Naive thymus-derived CD8-positive, alpha-beta T cell (primary cell): ENCODE data around the gene RNF213. TPM values are rescaled to one million over a fixed set of nuclear protein-coding genes. Genes with fewer than 3 reads are reported as not detected.

ENCODE experiments used
- ATAC-seq, 2 donors: fragments of 150-1000 bp; cut with Tn5 transposase in 1 of 2; sonication (Bioruptor Pico), chemical (Tn5 transposase) in 1 of 2; 1 replicate in 1 of 2; 2 replicates in 1 of 2; pipeline ENCODE4 v1.10.0; 2021; ENCODE audit warnings: mild to moderate bottlenecking in 2 of 2, moderate library complexity in 2 of 2
- POLR2A ChIA-PET: fragments of 350-600 bp; sonication (Branson Sonifier 250); formaldehyde crosslinking; loops from one replicate; lab custom pipeline; 2021; ENCODE audit warnings: antibody characterized with exemption; lab: Charles Lee
- DNase-seq, 10 donors: peaks; one replicate each; pipeline versions ENCODE4 v3.0.0 to v3.0.0-alpha.2; 2020 to 2022
- H3K27ac Mint-ChIP-seq, 10 donors: one replicate each; pipeline ENCODE4 v1.8.0; 2020 to 2022; ENCODE audit warnings: mild to moderate bottlenecking in 10 of 10, mixed read lengths in 10 of 10, moderate library complexity in 4 of 10, inconsistent platforms in 1 of 10
- H3K27me3 Mint-ChIP-seq, 5 donors: one replicate each; pipeline ENCODE4 v1.8.0; 2021 to 2022; ENCODE audit warnings: mixed read lengths in 5 of 5
- H3K36me3 Mint-ChIP-seq, 3 donors: one replicate each; pipeline ENCODE4 v1.8.0; 2020 to 2022; ENCODE audit warnings: mixed read lengths in 3 of 3, mild to moderate bottlenecking in 2 of 3, inconsistent platforms in 1 of 3
- H3K4me1 Mint-ChIP-seq, 4 donors: one replicate each; pipeline ENCODE4 v1.8.0; 2021 to 2022; ENCODE audit warnings: mixed read lengths in 4 of 4
- H3K4me3 Mint-ChIP-seq, 10 donors: one replicate each; pipeline ENCODE4 v1.8.0; 2020 to 2022; ENCODE audit warnings: mild to moderate bottlenecking in 10 of 10, mixed read lengths in 10 of 10, moderate library complexity in 6 of 10, inconsistent platforms in 1 of 10
- H3K9me3 Mint-ChIP-seq, 9 donors: one replicate each; pipeline ENCODE4 v1.8.0; 2020 to 2022; ENCODE audit warnings: mixed read lengths in 9 of 9, mild to moderate bottlenecking in 3 of 9, inconsistent platforms in 1 of 9, moderate library complexity in 1 of 9
- polyA plus RNA-seq, 3 donors: library from polyadenylated mRNA; unstranded; fragments of 300-500 nt; fragmentation: Illumina TruSeq; gene quantifications; one replicate each; pipeline ENCODE4 v1.2.3, GENCODE V29; 2021
- total RNA-seq, 8 experiments: library from RNA in 2 of 8; stranded (reverse) in 2 of 8; gene quantifications; one replicate each; pipeline ENCODE4 v1.2.3 and lab custom pipeline; 2021 to 2026

The RNF213 gene
- total and polyA plus RNA-seq, 5 experiments from 2014 or later, result 27.1 to 328 (median 52.2) TPM

GRCh38 chr17:80433916-80434666, 173.4 kb downstream of the RNF213 start:
- H3K27me3 Mint-ChIP-seq, result no peaks in the 10 kb centered on the region
- H3K4me1 Mint-ChIP-seq, result peaks cover 0 to 1% (median under 1%) of the 10 kb centered on the region in 4 donors
- ATAC-seq, result no peak
- POLR2A ChIA-PET, result interaction anchor here (0.7 kb wide), 1 partner anchor 188 kb away, joined by 3 read pairs; no protein-coding TSS in a partner anchor
- H3K9me3 Mint-ChIP-seq, result no peaks in the 10 kb centered on the region
- no peak overlapping the region for H3K4me3 Mint-ChIP-seq
- no peaks in the 10 kb centered on the region for H3K36me3 Mint-ChIP-seq
- no peak for DNase-seq
- peak overlapping the region in 1 of 10 donors; percentile 65 for H3K27ac Mint-ChIP-seq

GRCh38 chr17:80437532-80437931, 176.9 kb downstream of the RNF213 start:
- no peaks in the 10 kb centered on the region for H3K9me3 Mint-ChIP-seq
- no peaks in the 10 kb centered on the region for H3K36me3 Mint-ChIP-seq
- no peak for ATAC-seq
- H3K27ac Mint-ChIP-seq, result no peak overlapping the region
- DNase-seq, result no peak
- peaks cover 0 to 6% (median 0%) of the 10 kb centered on the region in 4 donors for H3K4me1 Mint-ChIP-seq
- POLR2A ChIA-PET, result no interaction called here
- H3K27me3 Mint-ChIP-seq, result peaks cover 0 to 12% (median 3%) of the 10 kb centered on the region in 5 donors
- no peak overlapping the region for H3K4me3 Mint-ChIP-seq

DNA sequence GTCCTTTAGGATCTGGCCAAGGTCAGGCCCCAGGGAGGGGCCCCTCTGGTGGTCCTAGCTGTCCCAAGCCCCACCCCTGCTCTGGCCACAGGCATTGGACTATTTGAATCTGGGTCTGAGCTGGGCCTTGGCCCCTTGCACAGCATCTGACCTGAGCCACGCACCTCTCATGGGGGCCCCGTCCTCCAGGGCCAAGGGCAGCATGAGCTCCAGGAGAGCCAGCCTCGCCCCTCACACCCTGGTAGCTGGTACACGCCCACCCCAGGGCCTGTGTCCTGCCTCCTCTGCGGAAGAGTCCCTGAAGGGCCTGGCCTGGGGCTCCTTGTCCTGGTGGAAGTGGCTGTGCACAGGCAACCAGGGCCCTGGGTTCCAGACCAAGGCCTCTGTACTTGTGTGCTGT, 178.2 kb downstream of the RNF213 start:
- no peak overlapping the region for H3K27ac Mint-ChIP-seq
- DNase-seq (no peak), ATAC-seq (no peak)
- H3K4me3 Mint-ChIP-seq, result no peak overlapping the region
- peaks cover 2 to 25% (median 3%) of the 10 kb centered on the region in 5 donors for H3K27me3 Mint-ChIP-seq
- no peaks in the 10 kb centered on the region for H3K9me3 Mint-ChIP-seq
- peaks cover 0 to 6% (median 0%) of the 10 kb centered on the region in 4 donors for H3K4me1 Mint-ChIP-seq
- no peaks in the 10 kb centered on the region for H3K36me3 Mint-ChIP-seq
- POLR2A ChIA-PET, result no interaction called here

GRCh38 chr17:80439499-80439898, 178.8 kb downstream of the RNF213 start:
- no peak for ATAC-seq
- Mint-ChIP-seq H3K9me3 (no peaks in the 10 kb centered on the region), H3K4me3 (no peak overlapping the region), H3K4me1 (peaks cover 0 to 5% (median 0%) of the 10 kb centered on the region in 4 donors), H3K27me3 (peaks cover 2 to 25% (median 3%) of the 10 kb centered on the region in 5 donors), H3K27ac (no peak overlapping the region), H3K36me3 (no peaks in the 10 kb centered on the region)
- no peak for DNase-seq
- POLR2A ChIA-PET, result no interaction called here

- peak; percentile 61 to 91 for ATAC-seq
- peak overlapping the region in 1 of 10 donors; percentile 24 for H3K4me3 Mint-ChIP-seq
- no peak overlapping the region for H3K27ac Mint-ChIP-seq
- H3K4me1 Mint-ChIP-seq, result peaks cover 0 to 5% (median 0%) of the 10 kb centered on the region in 4 donors
- H3K36me3 Mint-ChIP-seq, result no peaks in the 10 kb centered on the region
- peak; percentile 10 to 80 (median 51) for DNase-seq
- no peaks in the 10 kb centered on the region for H3K9me3 Mint-ChIP-seq
- POLR2A ChIA-PET, result interaction anchor here (3.4 kb wide), 1 partner anchor 14 kb away, joined by 13 read pairs; no protein-coding TSS in a partner anchor
- peaks cover 2 to 25% (median 3%) of the 10 kb centered on the region in 5 donors for H3K27me3 Mint-ChIP-seq
Observed at GRCh38 chr17:80441133-80441578, 180.5 kb downstream of the RNF213 start.

GRCh38 chr17:80441598-80442322, 181.1 kb downstream of the RNF213 start:
- POLR2A ChIA-PET, result interaction anchor here (3.4 kb wide), 1 partner anchor 13 kb away, joined by 13 read pairs; no protein-coding TSS in a partner anchor
- no peak overlapping the region for H3K27ac Mint-ChIP-seq
- H3K27me3 Mint-ChIP-seq, result peaks cover 2 to 25% (median 3%) of the 10 kb centered on the region in 5 donors
- H3K4me1 Mint-ChIP-seq, result peaks cover 0 to 5% (median 0%) of the 10 kb centered on the region in 4 donors
- H3K9me3 Mint-ChIP-seq, result no peaks in the 10 kb centered on the region
- ATAC-seq (no peak), DNase-seq (no peak)
- no peak overlapping the region for H3K4me3 Mint-ChIP-seq
- no peaks in the 10 kb centered on the region for H3K36me3 Mint-ChIP-seq

GRCh38 chr17:80442323-80442659, 181.6 kb downstream of the RNF213 start:
- ATAC-seq (no peak), DNase-seq (no peak)
- Mint-ChIP-seq H3K9me3 (no peaks in the 10 kb centered on the region), H3K36me3 (no peaks in the 10 kb centered on the region), H3K27me3 (peaks cover 2 to 25% (median 3%) of the 10 kb centered on the region in 5 donors), H3K4me3 (no peak overlapping the region), H3K4me1 (peaks cover 0 to 5% (median 0%) of the 10 kb centered on the region in 4 donors), H3K27ac (no peak overlapping the region)
- POLR2A ChIA-PET, result interaction anchor here (3.4 kb wide), 1 partner anchor 12 kb away, joined by 13 read pairs; no protein-coding TSS in a partner anchor

DNA sequence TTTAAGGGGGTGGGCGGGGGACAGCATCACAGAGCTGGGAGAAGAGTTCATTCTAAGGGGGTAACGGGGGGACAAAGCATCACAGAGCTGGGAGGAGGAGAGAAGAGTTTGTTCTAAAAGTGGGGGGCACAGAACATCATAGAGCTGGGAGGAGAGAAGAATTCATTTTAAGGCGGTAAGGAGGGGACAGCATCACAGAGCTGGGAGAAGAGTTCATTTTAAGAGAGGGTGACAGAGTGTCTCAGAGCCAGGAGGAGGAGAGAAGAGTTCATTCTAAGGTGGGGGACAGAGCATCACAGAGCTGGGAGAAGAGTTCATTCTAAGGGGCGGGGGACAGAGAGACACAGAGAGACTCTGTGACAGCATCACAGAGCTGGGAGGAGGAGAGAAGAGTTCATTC, 182.1 kb downstream of the RNF213 start:
- Mint-ChIP-seq H3K4me3 (no peak overlapping the region), H3K9me3 (no peaks in the 10 kb centered on the region), H3K27ac (no peak overlapping the region), H3K36me3 (no peaks in the 10 kb centered on the region), H3K27me3 (peaks cover 2 to 25% (median 3%) of the 10 kb centered on the region in 5 donors), H3K4me1 (peaks cover 0 to 5% (median 0%) of the 10 kb centered on the region in 4 donors)
- DNase-seq (no peak), ATAC-seq (no peak)
- POLR2A ChIA-PET, result interaction anchor here (0.6 to 3.4 kb wide), 2 partner anchors 11 to 12 kb away, joined by 3 to 13 read pairs; no protein-coding TSS in a partner anchor

DNA sequence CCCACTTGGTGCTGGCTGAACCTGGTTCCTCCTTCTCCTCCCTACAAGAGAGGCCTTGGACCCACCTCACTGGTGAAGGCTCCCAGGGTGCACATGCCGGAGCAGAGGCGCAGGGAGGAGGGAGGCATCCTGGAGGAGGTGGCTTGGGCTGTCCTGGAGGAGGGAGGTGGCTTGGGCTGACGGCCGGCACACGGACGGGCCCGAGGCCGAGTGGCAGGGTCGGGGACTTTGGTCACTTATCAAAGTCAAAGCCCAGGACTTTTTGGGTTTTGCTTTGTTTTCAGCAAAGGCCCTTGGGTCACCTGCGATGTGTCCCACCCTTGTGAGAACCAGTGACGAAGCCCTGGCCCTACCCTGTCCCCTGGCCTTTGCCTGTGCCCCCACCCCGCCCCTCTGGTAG, 182.8 kb downstream of the RNF213 start:
- Mint-ChIP-seq H3K4me3 (no peak overlapping the region), H3K9me3 (no peaks in the 10 kb centered on the region), H3K36me3 (no peaks in the 10 kb centered on the region), H3K27ac (no peak overlapping the region), H3K27me3 (peaks cover 2 to 25% (median 3%) of the 10 kb centered on the region in 5 donors), H3K4me1 (peaks cover 0 to 5% (median 0%) of the 10 kb centered on the region in 4 donors)
- DNase-seq (no peak), ATAC-seq (no peak)
- POLR2A ChIA-PET, result interaction anchor here (3.4 kb wide), 1 partner anchor 11 kb away, joined by 13 read pairs; no protein-coding TSS in a partner anchor

- POLR2A ChIA-PET, result no interaction called here
- peaks cover 2 to 25% (median 3%) of the 10 kb centered on the region in 5 donors for H3K27me3 Mint-ChIP-seq
- no peak overlapping the region for H3K27ac Mint-ChIP-seq
- no peaks in the 10 kb centered on the region for H3K36me3 Mint-ChIP-seq
- H3K9me3 Mint-ChIP-seq, result no peaks in the 10 kb centered on the region
- ATAC-seq, result no peak
- H3K4me3 Mint-ChIP-seq, result no peak overlapping the region
- peaks cover 0 to 5% (median 0%) of the 10 kb centered on the region in 4 donors for H3K4me1 Mint-ChIP-seq
- DNase-seq, result no peak
Observed at GRCh38 chr17:80443916-80444643, 183.4 kb downstream of the RNF213 start.

DNA sequence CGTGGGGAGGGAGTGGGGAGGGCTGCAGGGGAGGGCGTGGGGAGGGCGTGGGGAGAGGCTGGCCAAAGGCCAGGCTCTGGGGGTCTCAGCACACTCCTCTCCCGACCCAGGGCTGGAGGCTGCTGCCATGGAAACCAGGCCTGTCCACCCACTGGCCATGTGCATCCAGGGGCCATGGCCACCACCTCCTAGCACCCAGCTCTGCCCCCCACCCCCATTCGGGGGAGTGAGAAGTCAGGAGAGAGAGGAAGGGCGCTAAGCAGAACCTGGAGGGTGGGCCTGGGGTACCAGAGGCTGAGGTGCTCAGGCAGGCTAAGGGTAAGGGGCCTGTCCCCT, 184.0 kb downstream of the RNF213 start:
- no peak overlapping the region for H3K27ac Mint-ChIP-seq
- H3K4me3 Mint-ChIP-seq, result no peak overlapping the region
- no peaks in the 10 kb centered on the region for H3K36me3 Mint-ChIP-seq
- POLR2A ChIA-PET, result no interaction called here
- H3K9me3 Mint-ChIP-seq, result no peaks in the 10 kb centered on the region
- ATAC-seq, result no peak
- H3K27me3 Mint-ChIP-seq, result peaks cover 2 to 25% (median 3%) of the 10 kb centered on the region in 5 donors
- DNase-seq, result no peak
- peaks cover 0 to 5% (median 0%) of the 10 kb centered on the region in 4 donors for H3K4me1 Mint-ChIP-seq

- Mint-ChIP-seq H3K9me3 (no peaks in the 10 kb centered on the region), H3K27me3 (peaks cover 2 to 25% (median 3%) of the 10 kb centered on the region in 5 donors), H3K4me1 (peaks cover 0 to 5% (median 0%) of the 10 kb centered on the region in 4 donors), H3K36me3 (no peaks in the 10 kb centered on the region), H3K4me3 (no peak overlapping the region), H3K27ac (no peak overlapping the region)
- POLR2A ChIA-PET, result interaction anchor here (1.1 kb wide), 1 partner anchor 9 kb away, joined by 3 read pairs; no protein-coding TSS in a partner anchor
- DNase-seq, result no peak
- no peak for ATAC-seq
Observed at GRCh38 chr17:80445007-80445725, 184.5 kb downstream of the RNF213 start.
